Spleen (tissue), 11 donors: Measurements from ENCODE around the gene FAM114A1. TPM values are rescaled to one million over a fixed set of nuclear protein-coding genes. Genes with fewer than 3 reads are reported as not detected.

Experiments used
- DNase-seq: peaks from one replicate; pipeline ENCODE4 v3.0.0-alpha.2; 2020
- H3K27ac ChIP-seq, 8 donors: fragments of 200-600 bp; sonication (generic) in 7 of 8; 1 replicate in 4 of 8; 2 replicates in 4 of 8; pipeline versions ENCODE4 v1.5.0 to v1.8.0; 2016 to 2021; ENCODE audit warnings: inconsistent platforms in 4 of 8, mild to moderate bottlenecking in 4 of 8, moderate library complexity in 1 of 8
- H3K27me3 ChIP-seq, 7 donors: fragments of 200-600 bp; sonication (generic) in 6 of 7; replicated peaks in 1 of 7; 1 replicate in 4 of 7; 2 replicates in 3 of 7; pipeline versions ENCODE4 v1.5.0 to v1.8.0; 2016 to 2021; ENCODE audit warnings: inconsistent platforms in 3 of 7, mild to moderate bottlenecking in 1 of 7
- H3K36me3 ChIP-seq, 6 donors: fragments of 200-600 bp; sonication (generic) in 5 of 6; 1 replicate in 4 of 6; 2 replicates in 2 of 6; pipeline versions ENCODE4 v1.5.0 to v1.8.0; 2016 to 2021; ENCODE audit warnings: inconsistent platforms in 2 of 6
- H3K4me1 ChIP-seq, 6 donors: fragments of 200-600 bp; sonication (generic) in 5 of 6; 1 replicate in 3 of 6; 2 replicates in 3 of 6; pipeline versions ENCODE4 v1.5.0 to v1.8.0; 2016 to 2021; ENCODE audit warnings: inconsistent platforms in 3 of 6
- H3K4me3 ChIP-seq, 8 donors: fragments of 200-600 bp; sonication (generic) in 7 of 8; 1 replicate in 4 of 8; 2 replicates in 4 of 8; pipeline versions ENCODE4 v1.5.0 to v1.8.0; 2016 to 2021; ENCODE audit warnings: inconsistent platforms in 4 of 8, mild to moderate bottlenecking in 4 of 8, moderate library complexity in 2 of 8
- H3K9me3 ChIP-seq, 8 donors: fragments of 200-600 bp; sonication (generic) in 7 of 8; 1 replicate in 4 of 8; 2 replicates in 4 of 8; pipeline versions ENCODE4 v1.5.0 to v1.8.0; 2016 to 2021; ENCODE audit warnings: inconsistent platforms in 4 of 8
- CTCF ChIP-seq, 11 experiments: fragments of 200-600 bp in 7 of 11; fragments of 450-650 bp in 4 of 11; sonication (generic) in 4 of 11; IDR thresholded peaks in 8 of 11; conservative IDR thresholded peaks in 3 of 11; 1 replicate in 7 of 11; 2 replicates in 4 of 11; pipeline versions ENCODE4 v1.4.0 to v1.8.0; 2016 to 2021; ENCODE audit warnings: antibody characterized with exemption in 11 of 11, inconsistent platforms in 4 of 11, mild to moderate bottlenecking in 1 of 11
- POLR2A ChIP-seq, 3 donors: fragments of 450-650 bp; IDR thresholded peaks; one replicate each; pipeline ENCODE4 v1.5.1; 2017; ENCODE audit warnings: antibody characterized with exemption in 3 of 3, mild to moderate bottlenecking in 1 of 3
- POLR2AphosphoS5 ChIP-seq, 3 donors: sonication (generic); formaldehyde crosslinking; IDR thresholded peaks; one replicate each; pipeline ENCODE4 v1.5.1; 2017; ENCODE audit warnings: antibody characterized with exemption in 3 of 3
- WGBS, 5 donors: extraction: QIAGEN DNeasy Blood & Tissue Kit in 3 of 5; methylation state at CpG; one replicate each; pipeline versions ENCODE4 v1.1.5 to v1.1.7; 2013 to 2018; 5-methylcytosine and 5-hydroxymethylcytosine counted together
- intact Hi-C: fragments of 100-400 bp; cut with DNase I; formaldehyde crosslinking; loops from one replicate; pipeline ENCODE4 v1.15.0; 2023; ENCODE audit warnings: low total_unique reads
- polyA plus RNA-seq, 3 donors: library from polyadenylated mRNA; stranded (reverse); fragments of 200-250 nt; gene quantifications; one replicate each; pipeline ENCODE4 v1.2.1, GENCODE V29; 2013
- total RNA-seq, 7 donors: library from RNA; depleted of rRNA in 3 of 7; stranded (reverse); fragments of >200 nt in 3 of 7; fragmentation: NEBNext Ultra II Directional in 4 of 7; extraction: Animal tissue kit (Norgen Biotek cat#: 25700) in 4 of 7; gene quantifications; one replicate each; pipeline versions ENCODE4 v1.1.0 to v1.2.1, GENCODE V29; 2016 to 2021
- donor health status: healthy with polysubstance abuse.
- donor health status: DM: no; HTN: no; CAD: no; lungs with moderate emphysema.
- donor health status: DM: no; HTN: no; CAD: no.
- donor health status: Bipolar disorder and iron deficiency.
- donor health status: healthy.
- donor health status: DM: no; HTN: no; CAD: no.
- donor health status: DM: yes; HTN: yes; CAD: no.

The FAM114A1 gene
- total and polyA plus RNA-seq, 10 donors: 3.9 to 50.2 (median 24.1) TPM

GRCh38 chr4:38965866-38966265 is 98.3 kb downstream of the FAM114A1 start:
- H3K27ac ChIP-seq: no peak overlapping the region
- no peaks in the 10 kb centered on the region for H3K4me1 ChIP-seq
- no peak overlapping the region for H3K4me3 ChIP-seq
- DNase-seq: no peak
- intact Hi-C loops: no loop called here
- WGBS, 5 donors: 63 to 80% (median 74%) methylated on average over 3 of the region's 3 CpGs
- H3K9me3 ChIP-seq: peaks cover 0 to 10% (median 0%) of the 10 kb centered on the region in 8 donors
- TF ChIP-seq POLR2AphosphoS5 (IDR thresholded peaks at IDR 0.05) (no peak), CTCF (IDR thresholded peaks at IDR 0.05 in 8 of 11, conservative IDR thresholded peaks at IDR 0.05 in 3 of 11) (no peak), POLR2A (IDR thresholded peaks at IDR 0.05) (no peak)
- no peaks in the 10 kb centered on the region for H3K27me3 ChIP-seq
- peaks cover 2 to 63% (median 10%) of the 10 kb centered on the region in 6 donors for H3K36me3 ChIP-seq

GRCh38 chr4:38967260-38968095 is 99.9 kb downstream of the FAM114A1 start:
- no peak for TF ChIP-seq POLR2AphosphoS5 (IDR thresholded peaks at IDR 0.05)
- no peak for TF ChIP-seq POLR2A (IDR thresholded peaks at IDR 0.05)
- no peak for TF ChIP-seq CTCF (IDR thresholded peaks at IDR 0.05 in 8 of 11, conservative IDR thresholded peaks at IDR 0.05 in 3 of 11)
- intact Hi-C loops: no loop called here
- Histone ChIP-seq H3K4me1 (no peaks in the 10 kb centered on the region), H3K9me3 (peaks cover 0 to 1% (median 0%) of the 10 kb centered on the region in 8 donors), H3K27me3 (no peaks in the 10 kb centered on the region), H3K4me3 (no peak overlapping the region), H3K27ac (no peak overlapping the region), H3K36me3 (peaks cover 2 to 67% (median 10%) of the 10 kb centered on the region in 6 donors)
- WGBS, 5 donors: 86 to 93% (median 91%) methylated on average over 7 of the region's 7 CpGs
- no peak for DNase-seq

- H3K27me3 ChIP-seq: no peaks in the 10 kb centered on the region
- H3K4me3 ChIP-seq: no peak overlapping the region
- no peaks in the 10 kb centered on the region for H3K9me3 ChIP-seq
- 91 to 98% (median 95%) methylated on average over 5 of the region's 5 CpGs for WGBS, 5 donors
- TF ChIP-seq POLR2AphosphoS5 (IDR thresholded peaks at IDR 0.05) (no peak), CTCF (IDR thresholded peaks at IDR 0.05 in 8 of 11, conservative IDR thresholded peaks at IDR 0.05 in 3 of 11) (no peak), POLR2A (IDR thresholded peaks at IDR 0.05) (no peak)
- no peaks in the 10 kb centered on the region for H3K4me1 ChIP-seq
- no peak overlapping the region for H3K27ac ChIP-seq
- intact Hi-C loops: no loop called here
- no peak for DNase-seq
- peaks cover 2 to 67% (median 10%) of the 10 kb centered on the region in 6 donors for H3K36me3 ChIP-seq
Observed at GRCh38 chr4:38968668-38969067, 101.1 kb downstream of the FAM114A1 start.

GRCh38 chr4:38976308-38976707 is 108.7 kb downstream of the FAM114A1 start:
- DNase-seq: no peak
- Histone ChIP-seq H3K4me1 (no peaks in the 10 kb centered on the region), H3K4me3 (no peak overlapping the region), H3K36me3 (peaks cover 0 to 20% (median 8%) of the 10 kb centered on the region in 6 donors), H3K9me3 (no peaks in the 10 kb centered on the region), H3K27me3 (no peaks in the 10 kb centered on the region), H3K27ac (no peak overlapping the region)
- TF ChIP-seq POLR2A (IDR thresholded peaks at IDR 0.05) (no peak), CTCF (IDR thresholded peaks at IDR 0.05 in 8 of 11, conservative IDR thresholded peaks at IDR 0.05 in 3 of 11) (no peak), POLR2AphosphoS5 (IDR thresholded peaks at IDR 0.05) (no peak)
- intact Hi-C loops: no loop called here
- WGBS, 5 donors: 84 to 95% (median 88%) methylated on average over 7 of the region's 7 CpGs
